HG03521 (cell line): ENCODE measurements around the gene GDI1.

Experiments used
- ATAC-seq: cut with Tn5 transposase; IDR thresholded peaks from one replicate; pipeline ENCODE4 v1.9.1; 2021; ENCODE audit warnings: mild to moderate bottlenecking, moderate library complexity; ENCODE audit not compliant: unreplicated experiment

Gene GDI1

DNA sequence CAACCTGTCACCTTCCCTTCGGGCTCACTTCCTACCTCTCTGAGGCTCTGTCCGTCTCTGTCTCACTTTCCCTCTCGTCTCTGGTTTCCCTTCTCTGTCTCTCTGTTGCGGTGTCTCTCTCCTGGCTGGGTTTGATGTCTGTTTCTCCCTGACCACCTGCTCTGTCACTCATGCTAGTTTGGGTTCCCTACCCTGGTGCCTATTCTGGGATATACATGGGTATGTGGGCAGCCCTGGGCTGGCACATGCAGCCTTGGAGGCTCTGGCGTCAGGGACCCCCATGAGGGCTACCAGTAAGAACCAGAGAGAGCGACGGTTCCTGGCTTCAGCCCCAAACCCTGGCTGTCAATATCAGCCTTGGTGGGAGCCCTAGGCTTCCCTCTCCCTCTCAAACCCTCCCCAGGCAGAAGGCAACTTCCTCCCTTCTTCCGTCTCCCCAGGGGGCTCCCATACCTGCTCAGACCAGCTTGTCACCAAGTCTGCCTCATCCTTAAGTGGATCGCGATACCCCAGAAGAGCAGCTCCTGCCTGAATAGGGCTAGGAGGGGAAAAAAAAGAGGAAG lies 28.2 kb upstream of the GDI1 start:
- no peak for ATAC-seq

DNA sequence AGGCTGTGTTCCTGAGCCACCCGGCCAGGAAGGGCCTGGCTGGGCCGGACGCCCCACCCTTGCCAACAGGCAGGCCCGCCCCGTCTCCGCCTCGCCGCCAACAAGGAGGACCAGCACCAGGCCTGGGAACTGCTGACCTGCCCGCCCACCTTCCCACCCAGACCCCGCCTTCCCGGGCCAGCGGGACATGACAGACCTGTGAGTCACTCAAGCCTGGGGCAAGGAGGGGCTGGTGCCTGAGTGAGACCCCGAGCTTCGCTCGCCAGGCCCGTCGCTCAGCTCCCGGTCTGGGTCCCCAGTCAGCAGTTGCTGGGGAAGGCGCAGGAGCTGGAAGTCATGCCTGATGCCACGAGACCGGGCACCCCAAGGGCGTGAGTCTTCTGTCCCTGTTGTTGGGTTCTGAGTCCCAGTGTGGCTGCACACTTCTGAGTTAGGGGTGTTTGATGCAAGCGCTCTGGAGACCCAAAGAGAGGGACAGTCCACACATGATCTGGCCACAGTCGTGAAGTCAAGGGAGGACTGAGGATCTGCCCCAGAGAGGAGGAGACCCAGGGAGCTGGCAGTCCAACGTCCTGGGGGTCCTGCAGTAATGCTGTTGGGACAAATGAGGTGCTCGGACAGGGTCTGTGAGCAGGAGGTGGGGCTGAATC lies 27.6 kb upstream of the GDI1 start, which contains the start of gene DNASE1L1:
DNASE1L1 (minus strand) TSS at position 33 of the 650 bp plus-strand sequence. CDS start 3,686 bp downstream, outside the sequence.
- ATAC-seq: no peak

- peak; percentile 51 for ATAC-seq
Observed at GRCh38 chrX:154411981-154412340, 25.0 kb upstream of the GDI1 start.

DNA sequence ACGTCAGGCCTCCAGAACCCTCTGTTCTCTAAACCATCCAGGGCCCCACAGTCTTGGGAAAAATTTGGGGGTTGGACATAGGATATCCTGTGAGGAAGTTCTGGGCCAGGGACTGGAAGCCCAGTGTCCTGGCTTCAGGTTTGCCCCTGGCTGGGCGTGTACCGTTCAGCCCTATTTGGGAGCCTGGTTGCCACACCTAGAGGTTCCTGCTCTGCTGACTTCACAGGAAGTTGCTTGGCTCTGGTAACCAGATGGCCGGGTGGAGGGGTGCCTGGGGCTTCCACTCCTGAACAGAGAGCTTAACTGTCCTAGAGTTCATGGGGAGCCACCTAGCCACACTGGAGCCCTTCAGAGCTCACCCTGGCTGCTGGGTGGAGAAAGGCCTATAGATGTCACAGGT lies 24.5 kb upstream of the GDI1 start:
- no peak for ATAC-seq

- ATAC-seq: no peak
Observed at GRCh38 chrX:154413142-154413541, 23.8 kb upstream of the GDI1 start.

DNA sequence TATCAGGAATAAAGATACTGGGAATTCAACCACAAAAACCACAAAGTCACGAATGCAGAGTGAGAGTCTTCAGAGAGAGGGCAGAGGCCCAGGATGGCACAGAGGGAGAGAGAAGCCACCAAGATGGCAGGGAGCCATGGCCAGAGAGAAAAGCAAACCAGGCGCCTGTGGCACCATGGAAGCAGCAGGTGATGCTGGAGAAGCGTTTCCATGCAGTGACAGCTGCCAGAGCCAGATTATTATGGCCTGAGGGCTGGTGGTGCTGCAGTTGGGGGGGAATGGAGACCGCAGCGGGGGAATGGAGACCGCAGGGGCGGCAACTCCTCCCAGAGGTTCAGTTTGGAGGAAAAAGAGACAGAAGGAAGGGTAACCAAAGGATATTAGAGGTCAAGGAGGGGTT lies 19.8 kb upstream of the GDI1 start:
- ATAC-seq: no peak

- ATAC-seq: no peak
Observed at GRCh38 chrX:154419189-154419588, 17.8 kb upstream of the GDI1 start.

DNA sequence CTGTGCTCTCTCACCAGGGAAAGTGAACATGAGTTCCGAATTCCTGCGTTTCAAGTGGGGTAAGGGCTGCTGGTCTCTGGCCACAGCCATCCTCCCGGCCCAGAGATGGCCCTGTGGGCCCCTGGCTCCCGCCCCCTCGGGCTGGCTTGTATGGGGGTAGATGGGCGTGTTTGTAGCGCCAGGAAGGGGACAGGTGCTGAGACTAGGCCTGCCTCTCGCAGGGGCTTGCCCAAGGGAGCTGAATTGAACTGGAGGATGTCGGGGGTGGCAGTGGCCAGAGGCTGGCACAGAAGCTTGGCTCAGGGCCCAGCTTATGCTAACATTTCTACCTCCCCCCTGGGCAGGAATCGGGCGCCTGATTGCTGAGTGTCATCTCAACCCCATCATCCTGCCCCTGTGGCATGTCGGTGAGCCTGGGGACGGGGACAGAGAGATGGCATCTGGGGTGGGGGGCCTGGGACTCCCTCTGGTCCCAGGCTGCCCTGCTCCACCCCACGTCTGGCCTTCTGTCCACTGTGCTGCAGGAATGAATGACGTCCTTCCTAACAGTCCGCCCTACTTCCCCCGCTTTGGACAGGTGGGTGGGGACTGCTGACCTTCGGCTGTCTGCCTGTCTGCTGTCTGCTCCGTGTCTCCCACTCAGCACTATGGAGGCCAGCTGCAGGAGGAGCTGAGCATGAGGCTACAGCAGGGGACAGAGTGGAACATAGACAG lies 17.1 kb upstream of the GDI1 start:
- no peak for ATAC-seq

GRCh38 chrX:154420402-154420756 lies 16.6 kb upstream of the GDI1 start:
- ATAC-seq: no peak

DNA sequence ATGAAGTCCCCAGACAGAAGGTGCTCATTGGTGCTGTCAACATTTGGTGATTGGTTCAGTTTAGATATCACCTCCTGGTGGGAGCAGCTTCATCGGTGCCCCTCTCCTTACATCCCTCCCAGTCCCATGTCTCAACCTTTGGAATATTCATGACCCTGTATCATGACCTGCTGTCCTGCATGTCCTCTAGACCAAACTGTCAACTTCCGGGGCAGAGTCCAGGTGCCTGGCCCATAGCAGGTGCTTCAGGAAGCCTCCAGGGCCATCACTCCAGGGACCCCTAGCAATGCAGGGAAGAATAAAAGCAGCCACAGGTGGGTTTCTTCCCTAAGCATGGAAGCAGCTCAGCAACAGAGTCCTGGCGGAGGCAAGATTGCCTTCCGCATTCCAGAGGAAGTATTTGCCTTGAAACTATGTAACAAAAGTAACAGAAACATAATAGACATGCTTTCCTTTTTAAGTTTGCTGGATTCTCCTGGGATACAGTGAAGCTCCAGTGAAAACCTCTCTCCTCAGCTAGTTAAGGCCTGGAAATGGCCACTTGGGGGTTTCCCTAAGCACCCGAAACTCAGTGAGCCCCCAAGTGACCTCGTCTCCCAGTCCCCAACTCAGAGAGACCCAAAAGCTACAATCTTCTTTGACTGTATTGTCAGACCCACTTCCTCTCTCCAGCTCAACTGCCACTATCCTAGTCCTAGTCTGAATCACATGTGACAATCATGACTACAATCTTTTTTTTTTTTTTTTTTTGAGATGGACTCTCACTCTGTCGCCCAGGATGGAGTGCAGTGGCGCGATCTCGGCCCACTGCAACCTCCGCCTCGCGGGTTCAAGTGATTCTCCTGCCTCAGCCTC lies 9.8 kb upstream of the GDI1 start:
- ATAC-seq: no peak

DNA sequence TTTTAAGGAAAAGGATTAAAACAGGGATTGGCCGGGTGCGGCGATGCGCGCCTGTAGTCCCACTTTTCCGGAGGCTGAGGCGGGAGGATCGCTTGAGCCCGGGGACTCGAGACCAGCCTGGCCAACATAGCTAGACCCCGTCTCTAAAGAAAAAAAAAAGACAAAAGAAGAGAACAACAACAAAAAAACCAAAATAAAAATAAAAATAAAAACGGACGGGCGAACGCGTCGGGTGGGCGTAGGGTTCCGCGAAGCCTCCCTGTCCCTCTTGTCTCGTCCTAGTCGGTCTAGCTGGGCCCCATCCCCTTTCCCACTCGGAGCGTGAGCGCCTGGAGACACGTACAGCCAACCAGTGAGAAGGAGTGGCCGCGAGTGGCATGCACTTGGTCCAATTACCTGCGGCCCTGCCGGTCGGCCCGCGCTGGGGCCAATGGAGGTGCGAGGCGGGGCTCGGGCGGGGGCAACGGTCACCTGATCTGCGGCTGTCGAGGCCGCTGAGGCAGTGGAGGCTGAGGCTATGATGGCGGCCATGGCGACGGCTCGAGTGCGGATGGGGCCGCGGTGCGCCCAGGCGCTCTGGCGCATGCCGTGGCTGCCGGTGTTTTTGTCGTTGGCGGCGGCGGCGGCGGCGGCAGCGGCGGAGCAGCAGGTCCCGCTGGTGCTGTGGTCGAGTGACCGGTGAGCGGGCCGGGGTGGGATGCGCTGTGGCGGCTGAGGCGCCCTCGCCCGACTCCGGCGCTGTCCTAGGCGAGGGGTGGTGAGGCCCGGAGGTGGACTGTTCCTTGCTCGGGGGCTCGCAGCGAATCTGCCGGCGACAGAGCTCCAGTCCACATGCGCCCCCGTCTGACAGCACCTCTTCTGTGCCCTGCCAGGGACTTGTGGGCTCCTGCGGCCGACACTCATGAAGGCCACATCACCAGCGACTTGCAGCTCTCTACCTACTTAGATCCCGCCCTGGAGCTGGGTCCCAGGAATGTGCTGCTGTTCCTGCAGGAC lies 8.5 kb upstream of the GDI1 start, which contains the start of gene ATP6AP1:
ATP6AP1 (plus strand) TSS at position 502 of the 996 bp plus-strand sequence; CDS start at position 518, 16 bp downstream.
- peak; percentile 99 for ATAC-seq

- ATAC-seq: no peak
Observed at GRCh38 chrX:154429711-154430110, 7.2 kb upstream of the GDI1 start.

GRCh38 chrX:154430479-154430878 lies 6.5 kb upstream of the GDI1 start:
- no peak for ATAC-seq

DNA sequence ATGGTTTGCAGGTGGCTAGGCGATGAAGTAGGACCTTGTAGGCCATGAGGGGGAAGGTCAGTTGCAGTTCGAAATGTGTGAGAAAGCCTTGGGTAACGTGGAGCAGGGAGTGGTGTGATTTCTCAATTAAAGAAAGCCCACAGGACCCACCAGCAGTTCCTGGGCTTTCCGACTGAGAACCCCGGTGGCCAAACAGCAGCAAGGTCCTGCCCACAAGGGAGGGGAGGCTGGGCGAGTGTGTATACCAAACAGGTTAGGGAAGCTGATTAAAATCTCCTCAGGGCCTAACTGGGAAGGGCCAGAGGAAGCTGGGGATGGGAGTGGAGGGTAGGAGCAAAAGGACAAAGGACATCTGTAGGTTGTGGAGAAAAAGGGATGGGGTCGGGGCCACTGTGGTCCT lies 6.0 kb upstream of the GDI1 start:
- ATAC-seq: no peak

- ATAC-seq: no peak
Observed at GRCh38 chrX:154431341-154431740, 5.6 kb upstream of the GDI1 start.

DNA sequence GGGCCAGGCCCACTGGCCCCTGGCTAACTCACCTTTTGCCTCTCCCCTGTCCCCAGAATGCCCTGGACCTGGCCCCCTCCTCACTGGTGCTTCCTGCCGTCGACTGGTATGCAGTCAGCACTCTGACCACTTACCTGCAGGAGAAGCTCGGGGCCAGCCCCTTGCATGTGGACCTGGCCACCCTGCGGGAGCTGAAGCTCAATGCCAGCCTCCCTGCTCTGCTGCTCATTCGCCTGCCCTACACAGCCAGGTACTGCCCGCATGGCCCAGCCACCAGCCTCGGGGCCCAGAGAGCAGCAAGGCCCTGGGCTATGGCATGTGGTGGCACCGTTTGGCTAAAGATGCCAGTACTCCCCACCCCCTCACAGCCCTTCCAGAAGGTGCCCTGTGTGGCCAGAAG lies 4.7 kb upstream of the GDI1 start:
- ATAC-seq: no peak

DNA sequence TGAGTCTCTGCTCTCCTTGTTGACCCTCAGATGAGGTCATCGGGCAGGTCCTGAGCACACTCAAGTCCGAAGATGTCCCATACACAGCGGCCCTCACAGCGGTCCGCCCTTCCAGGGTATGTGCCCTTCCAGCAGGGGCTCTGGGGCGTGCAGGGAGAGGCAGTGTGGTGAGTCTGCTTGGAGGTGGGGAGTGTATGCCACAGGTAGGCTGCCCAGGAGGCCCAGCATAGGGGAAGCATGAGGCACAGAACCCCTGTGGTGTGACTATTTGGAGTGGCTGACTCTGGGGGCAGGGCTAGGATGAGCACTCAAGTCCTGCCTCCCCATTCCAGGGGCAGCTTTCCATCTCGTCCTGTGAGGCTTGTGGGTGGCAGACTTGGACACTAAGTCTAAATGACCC lies 3.3 kb upstream of the GDI1 start:
- no peak for ATAC-seq

DNA sequence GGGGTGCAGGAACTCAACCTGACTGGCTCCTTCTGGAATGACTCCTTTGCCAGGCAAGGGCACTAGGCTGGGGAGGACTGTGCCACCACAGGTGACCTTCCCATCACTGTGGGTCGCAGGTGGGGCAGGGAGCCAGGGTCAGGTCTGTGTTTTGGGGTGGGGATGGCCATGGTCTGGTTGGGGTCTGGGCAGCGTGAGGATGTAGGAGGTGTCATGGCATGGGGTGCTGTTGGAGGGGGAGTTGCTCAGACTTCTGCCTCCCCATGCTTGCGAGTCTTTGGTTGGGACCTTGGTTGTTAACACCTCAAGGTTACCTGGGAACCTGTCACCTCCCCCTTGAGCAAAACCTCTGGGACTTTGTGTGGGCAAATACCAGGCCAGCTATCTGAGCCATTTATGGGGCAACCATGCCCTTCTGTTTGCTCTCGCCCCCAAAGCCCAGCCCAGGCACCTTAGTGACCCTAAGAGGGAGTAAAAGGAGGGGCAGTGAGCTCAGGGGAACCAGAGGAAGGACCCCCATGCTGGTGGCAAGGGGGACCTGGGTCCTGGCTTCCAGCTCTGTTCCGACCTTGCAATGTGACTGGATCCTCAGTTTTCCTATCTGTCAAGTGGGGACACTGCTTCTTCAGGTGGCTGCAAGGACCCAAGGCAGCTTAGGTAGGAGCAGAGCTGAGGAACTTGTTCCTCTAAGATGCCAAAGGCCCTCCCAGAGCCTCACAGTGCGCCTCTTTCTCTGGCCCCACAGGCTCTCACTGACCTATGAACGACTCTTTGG lies 2.4 kb upstream of the GDI1 start:
- no peak for ATAC-seq

- ATAC-seq: no peak
Observed at GRCh38 chrX:154435171-154435733, 1.7 kb upstream of the GDI1 start.
